ENCODE data around the gene LMO7. TPM values are rescaled to one million over a fixed set of nuclear protein-coding genes. Genes with fewer than 3 reads are reported as not detected.

Gene LMO7
- total and polyA plus RNA-seq, 2 of the 13 experiments (the other 11 are each of a cell fraction or from before 2014, with no cell fraction given) = 34.0 to 121 TPM

- TF ChIP-seq PRDM4 (CRISPR knock-in tag; IDR thresholded peaks at IDR 0.05; ENCODE audit: borderline replicate concordance) (0 out of 2 replicates have a peak, but pooled peaks have one; percentile 57), NCOA1 (CRISPR knock-in tag; IDR thresholded peaks at IDR 0.05) (0 out of 2 replicates have a peak, but pooled peaks have one; percentile 70), ATAD3A (CRISPR knock-in tag; IDR thresholded peaks at IDR 0.05) (0 out of 2 replicates have a peak, but pooled peaks have one; percentile 49), TBX2 (CRISPR knock-in tag; IDR thresholded peaks at IDR 0.05; ENCODE audit: borderline replicate concordance) (peak; percentile 75), NRL (CRISPR knock-in tag; IDR thresholded peaks at IDR 0.05; ENCODE audit: borderline replicate concordance) (peak; percentile 86; the same call in 1 of the 2 replicates), HMGXB4 (CRISPR knock-in tag; IDR thresholded peaks at IDR 0.05; ENCODE audit: borderline replicate concordance in 1 of 2, low read depth in 1 of 2) (peak; percentile 36 to 47; a peak in 2 of 4 replicates), ZBTB39 (CRISPR knock-in tag; IDR thresholded peaks at IDR 0.05) (no peak), IRF1 (CRISPR knock-in tag; IDR thresholded peaks at IDR 0.05; ENCODE audit: low read depth) (no peak), ZNF543 (CRISPR knock-in tag; IDR thresholded peaks at IDR 0.05) (no peak; the same call in 1 of the 2 replicates), POLR2AphosphoS2 (IDR thresholded peaks at IDR 0.05; ENCODE audit: low read depth, low read length) (no peak), IKZF4 (CRISPR knock-in tag; IDR thresholded peaks at IDR 0.05; ENCODE audit: borderline replicate concordance, low read depth, not compliant biosample characterization) (no peak), ZNF672 (CRISPR knock-in tag; IDR thresholded peaks at IDR 0.05) (no peak), ZNF138 (CRISPR knock-in tag; IDR thresholded peaks at IDR 0.05; ENCODE audit: low read depth) (peak; percentile 84; the same call in 1 of the 2 replicates), FOXM1 (CRISPR knock-in tag; IDR thresholded peaks at IDR 0.05) (0 out of 2 replicates have a peak, but pooled peaks have one; percentile 0), ZFP91 (CRISPR knock-in tag; IDR thresholded peaks at IDR 0.05; ENCODE audit: borderline replicate concordance) (peak; percentile 33; the same call in 1 of the 2 replicates), TFDP1 (CRISPR knock-in tag; IDR thresholded peaks at IDR 0.05; ENCODE audit: borderline replicate concordance) (peak; percentile 31; the same call in 1 of the 2 replicates)
Observed at GRCh38 chr13:75636436-75637180, 478 bp downstream of the LMO7 start (continued).

Data from HepG2 (cell line).